HG03139 (cell line): ENCODE results near the gene C15orf62.

Source experiments
- ATAC-seq: cut with Tn5 transposase; IDR thresholded peaks from one replicate; pipeline ENCODE4 v1.9.1; 2021; ENCODE audit not compliant: unreplicated experiment

The C15orf62 gene

GRCh38 chr15:40808861-40809450 lies 39.2 kb downstream of the C15orf62 start:
- no peak for ATAC-seq

- ATAC-seq, result no peak
Observed at GRCh38 chr15:40812721-40813425, 43.1 kb downstream of the C15orf62 start.

- no peak for ATAC-seq
Observed at GRCh38 chr15:40815042-40815698, 45.4 kb downstream of the C15orf62 start.

GRCh38 chr15:40819048-40819447 lies 49.3 kb downstream of the C15orf62 start:
- ATAC-seq, result no peak

GRCh38 chr15:40821195-40821594 lies 51.4 kb downstream of the C15orf62 start:
- no peak for ATAC-seq
